Stimulated activated CD8-positive, alpha-beta memory T cell treated with anti-CD3 and anti-CD28 coated beads, Interleukin-7, amount 100 ng/mL, for 48 hours (primary cell): Measurements from ENCODE around the gene R3HDM1.

ENCODE experiments used
- DNase-seq, 2 donors: peaks; one replicate each; pipeline ENCODE4 v3.0.0-alpha.2; 2020; ENCODE audit warnings: low read depth in 1 of 2; ENCODE audit errors: extremely low read depth in 1 of 2

Gene R3HDM1

GRCh38 chr2:135773917-135774316 lies 242.6 kb downstream of the R3HDM1 start:
- DNase-seq = no peak
